PC-3 (cell line): ENCODE measurements around the gene F12.

Source experiments
- CTCF ChIP-seq: fragments of 300-600 bp; sonication (generic); conservative IDR thresholded peaks from 2 replicates; pipeline ENCODE4 v1.5.1; 2017; ENCODE audit warnings: antibody characterized with exemption, low read depth, mild to moderate bottlenecking, low read length
- EZH2 ChIP-seq: fragments of 300-600 bp; sonication (generic); IDR thresholded peaks from one replicate; pipeline ENCODE4 v1.6.1; 2017; ENCODE audit warnings: antibody characterized with exemption, mild to moderate bottlenecking, low read length; ENCODE audit not compliant: unreplicated experiment

DNA sequence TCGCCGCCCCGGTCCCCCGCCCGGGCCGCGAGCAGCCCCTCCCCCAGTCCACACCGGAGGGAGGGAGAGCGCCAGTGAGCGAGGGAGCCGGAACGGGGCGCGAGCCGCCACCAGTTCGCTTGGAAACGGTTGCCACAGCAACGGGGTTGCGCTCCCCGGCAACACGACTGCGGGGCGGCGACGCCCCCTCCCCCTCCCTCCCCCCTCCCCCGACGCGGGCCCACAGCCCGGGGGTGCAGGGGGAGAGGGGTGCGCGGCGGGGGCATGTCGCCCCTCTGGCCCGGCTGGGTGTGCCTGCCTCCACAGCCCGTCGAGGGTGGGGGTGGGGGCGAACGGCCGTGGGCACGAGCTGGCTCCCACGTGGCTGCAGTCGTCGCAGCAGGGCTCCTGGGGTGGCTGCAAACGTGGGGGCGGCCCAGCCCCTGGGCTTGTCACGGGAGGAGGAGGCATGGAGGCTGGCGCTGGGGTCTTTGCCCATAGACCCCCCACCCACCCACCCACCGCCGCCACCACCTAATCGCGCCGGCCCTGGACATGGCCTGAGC is 37.8 kb upstream of the F12 start:
- TF ChIP-seq CTCF = no peak
- no peak for TF ChIP-seq EZH2
